ENCODE measurements around the gene ARHGAP42. TPM values are rescaled to one million over a fixed set of nuclear protein-coding genes. Genes with fewer than 3 reads are reported as not detected.

Gene ARHGAP42
- total and polyA plus RNA-seq, 8 donors: 17.1 to 45.2 (median 36.2) TPM

DNA sequence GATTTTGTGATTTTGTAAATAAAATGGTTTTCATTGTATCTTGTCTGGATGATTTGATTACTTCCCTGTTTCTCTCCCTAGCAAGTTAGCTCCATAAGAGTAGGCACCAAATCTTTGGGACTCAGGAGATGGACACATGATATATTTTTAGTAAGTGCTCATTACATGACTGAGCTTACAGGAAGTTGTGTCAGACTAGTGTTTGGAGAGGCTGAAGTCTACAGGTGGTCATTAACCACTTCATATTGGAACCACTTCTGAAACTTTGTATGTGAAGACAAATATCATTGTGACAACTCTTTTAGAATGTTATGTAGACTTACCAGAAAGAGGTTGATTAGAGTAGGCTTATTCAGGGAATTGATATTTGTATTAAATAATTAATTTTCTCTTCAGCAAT, 19.1 kb downstream of the ARHGAP42 start:
- peak; percentile 72 for ATAC-seq

DNA sequence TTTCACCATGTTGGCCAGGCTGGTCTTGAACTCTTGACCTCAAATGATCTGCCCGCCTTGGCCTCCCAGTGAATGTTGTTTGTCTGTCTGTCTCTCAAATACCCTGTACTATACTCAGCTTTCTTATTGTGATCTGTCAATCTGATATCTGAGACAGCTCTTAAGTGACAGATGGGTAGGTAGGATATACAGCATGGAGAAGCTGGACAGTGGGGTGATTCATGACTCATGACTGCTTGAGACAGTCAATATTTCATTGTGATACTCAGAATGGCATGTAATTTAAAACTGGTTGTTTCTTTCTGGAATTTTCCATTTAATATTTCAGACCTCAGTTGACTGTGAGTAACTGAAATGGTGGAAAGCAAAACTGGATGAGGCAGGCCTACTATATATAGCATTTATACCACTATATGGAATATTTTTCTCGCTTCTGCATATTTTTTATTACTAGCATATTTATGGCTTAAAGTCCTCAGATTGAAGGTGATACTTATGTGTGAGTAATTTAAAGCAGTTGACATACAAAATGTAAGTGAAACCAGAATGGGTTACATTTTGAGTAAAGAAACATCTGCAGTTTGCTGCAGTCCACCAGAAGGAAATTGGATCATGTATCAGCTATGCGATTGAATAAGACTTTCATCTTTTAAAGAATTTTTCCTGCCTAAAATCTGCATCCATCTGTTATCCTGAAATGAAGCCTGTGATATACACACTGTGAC, 22.3 kb downstream of the ARHGAP42 start:
- no peaks in the 10 kb centered on the region for H3K4me1 ChIP-seq
- H3K36me3 ChIP-seq: no peaks in the 10 kb centered on the region
- no peaks in the 10 kb centered on the region for H3K9me3 ChIP-seq
- no peaks in the 10 kb centered on the region for H3K27me3 ChIP-seq
- no peak overlapping the region for H3K4me3 ChIP-seq
- no peak for DNase-seq
- TF ChIP-seq, protein P1, sequence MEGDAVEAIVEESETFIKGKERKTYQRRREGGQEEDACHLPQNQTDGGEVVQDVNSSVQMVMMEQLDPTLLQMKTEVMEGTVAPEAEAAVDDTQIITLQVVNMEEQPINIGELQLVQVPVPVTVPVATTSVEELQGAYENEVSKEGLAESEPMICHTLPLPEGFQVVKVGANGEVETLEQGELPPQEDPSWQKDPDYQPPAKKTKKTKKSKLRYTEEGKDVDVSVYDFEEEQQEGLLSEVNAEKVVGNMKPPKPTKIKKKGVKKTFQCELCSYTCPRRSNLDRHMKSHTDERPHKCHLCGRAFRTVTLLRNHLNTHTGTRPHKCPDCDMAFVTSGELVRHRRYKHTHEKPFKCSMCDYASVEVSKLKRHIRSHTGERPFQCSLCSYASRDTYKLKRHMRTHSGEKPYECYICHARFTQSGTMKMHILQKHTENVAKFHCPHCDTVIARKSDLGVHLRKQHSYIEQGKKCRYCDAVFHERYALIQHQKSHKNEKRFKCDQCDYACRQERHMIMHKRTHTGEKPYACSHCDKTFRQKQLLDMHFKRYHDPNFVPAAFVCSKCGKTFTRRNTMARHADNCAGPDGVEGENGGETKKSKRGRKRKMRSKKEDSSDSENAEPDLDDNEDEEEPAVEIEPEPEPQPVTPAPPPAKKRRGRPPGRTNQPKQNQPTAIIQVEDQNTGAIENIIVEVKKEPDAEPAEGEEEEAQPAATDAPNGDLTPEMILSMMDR (IDR thresholded peaks at IDR 0.05): no peak
- intact Hi-C loops (cut with DNase I): no loop called here
- no peak overlapping the region for H3K27ac ChIP-seq
- peak; percentile 13 for ATAC-seq

More for the DNA sequence above, 19.1 kb downstream of the ARHGAP42 start:
- H3K27me3 ChIP-seq: no peaks in the 10 kb centered on the region
- TF ChIP-seq, protein P1 (IDR thresholded peaks at IDR 0.05): no peak
- H3K4me1 ChIP-seq: no peaks in the 10 kb centered on the region
- H3K27ac ChIP-seq: no peak overlapping the region
- no peaks in the 10 kb centered on the region for H3K9me3 ChIP-seq
- no peak for DNase-seq
- H3K36me3 ChIP-seq: no peaks in the 10 kb centered on the region
- H3K4me3 ChIP-seq: no peak overlapping the region
- intact Hi-C loops (cut with DNase I): no loop called here

DNA sequence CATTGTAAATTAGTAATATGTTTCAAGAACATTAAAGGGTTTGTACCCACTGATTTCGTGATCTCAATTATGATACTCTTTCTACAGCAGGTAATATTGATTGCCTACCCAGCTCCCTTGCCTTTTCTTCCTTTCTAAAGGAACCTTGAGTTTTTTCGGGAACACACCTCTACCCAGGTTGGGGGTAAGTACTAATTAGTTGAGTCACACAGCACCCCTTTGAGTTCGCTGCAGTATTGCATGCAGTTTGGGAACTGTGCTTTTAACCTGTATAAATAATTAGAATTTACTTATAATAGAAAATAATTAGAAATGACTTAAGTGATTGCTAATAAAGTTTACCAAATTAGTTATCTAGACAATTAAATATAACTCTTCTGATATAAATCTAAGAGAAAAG, 24.9 kb downstream of the ARHGAP42 start:
- intact Hi-C loops (cut with DNase I): no loop called here
- ATAC-seq (no peak), DNase-seq (no peak)
- no peaks in the 10 kb centered on the region for H3K36me3 ChIP-seq
- H3K9me3 ChIP-seq: no peaks in the 10 kb centered on the region
- no peak overlapping the region for H3K27ac ChIP-seq
- TF ChIP-seq, protein P1 (IDR thresholded peaks at IDR 0.05): no peak
- no peak overlapping the region for H3K4me3 ChIP-seq
- no peaks in the 10 kb centered on the region for H3K4me1 ChIP-seq
- H3K27me3 ChIP-seq: no peaks in the 10 kb centered on the region

DNA sequence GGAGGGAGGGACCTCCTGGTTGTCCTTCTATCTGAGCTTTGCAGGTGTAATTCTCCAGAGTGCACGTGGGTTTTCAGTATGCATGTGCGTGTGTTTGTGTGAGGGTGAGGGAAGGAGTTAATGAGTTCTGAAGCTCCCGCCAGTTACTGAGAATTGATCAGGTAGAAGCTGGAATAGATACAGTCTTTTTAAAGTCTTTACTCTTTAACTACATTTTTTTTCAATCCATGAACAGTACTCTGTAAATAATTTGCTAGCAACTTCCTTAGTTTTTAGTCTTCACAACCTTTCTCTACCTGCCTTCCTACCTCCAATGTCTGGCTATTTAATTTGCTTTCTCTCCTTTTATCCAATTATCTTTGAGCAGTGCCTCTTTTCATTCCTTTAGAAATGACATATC, 25.5 kb downstream of the ARHGAP42 start:
- H3K27me3 ChIP-seq: no peaks in the 10 kb centered on the region
- no peaks in the 10 kb centered on the region for H3K36me3 ChIP-seq
- DNase-seq: no peak
- H3K4me3 ChIP-seq: no peak overlapping the region
- ATAC-seq: no peak
- H3K4me1 ChIP-seq: no peaks in the 10 kb centered on the region
- intact Hi-C loops (cut with DNase I): no loop called here
- no peak overlapping the region for H3K27ac ChIP-seq
- H3K9me3 ChIP-seq: no peaks in the 10 kb centered on the region
- TF ChIP-seq, protein P1 (IDR thresholded peaks at IDR 0.05): no peak

DNA sequence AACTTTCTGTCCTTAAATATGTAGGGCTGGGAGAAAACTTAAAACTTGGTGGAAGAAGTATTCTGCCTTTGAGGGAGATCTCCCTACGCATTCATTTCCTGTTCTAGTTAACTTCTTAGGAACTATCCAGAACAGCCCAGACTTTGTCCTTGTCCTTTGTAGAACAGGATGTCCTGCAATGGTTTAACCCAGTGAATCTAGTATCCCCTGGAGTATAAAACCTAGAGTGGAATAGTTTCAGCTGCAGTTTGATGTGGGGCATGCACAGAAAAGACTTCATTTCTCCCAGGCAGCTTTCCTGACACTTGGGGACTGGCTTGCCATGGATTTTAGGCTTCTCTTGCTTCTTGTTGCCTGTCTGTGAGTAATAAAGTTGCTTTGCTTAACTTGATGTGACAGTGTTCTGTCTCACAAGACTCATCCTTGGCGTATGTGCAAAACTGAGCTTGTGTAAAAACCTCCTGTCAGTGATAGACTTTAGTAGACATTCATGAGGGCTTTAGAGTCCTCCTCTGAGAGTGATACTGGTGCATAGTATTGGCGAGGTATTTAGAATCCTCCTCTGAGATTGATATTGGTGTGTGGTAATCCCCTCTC, 28.2 kb downstream of the ARHGAP42 start:
- no peaks in the 10 kb centered on the region for H3K36me3 ChIP-seq
- no peaks in the 10 kb centered on the region for H3K27me3 ChIP-seq
- no peak for DNase-seq
- H3K27ac ChIP-seq: no peak overlapping the region
- peaks cover 0 to 8% of the 10 kb centered on the region in 2 donors for H3K4me1 ChIP-seq
- H3K9me3 ChIP-seq: no peaks in the 10 kb centered on the region
- intact Hi-C loops (cut with DNase I): no loop called here
- ATAC-seq: no peak
- TF ChIP-seq, protein P1 (IDR thresholded peaks at IDR 0.05): no peak
- H3K4me3 ChIP-seq: no peak overlapping the region

Measured in left lung (tissue), 10 donors.